Measurements from ENCODE around the gene HOXC13.

HOXC13 gene

GRCh38 chr12:53972722-53973235 lies 34.1 kb downstream of the HOXC13 start, which contains the start of gene HOXC11:
HOXC11 (plus strand) TSS chr12:53973126; CDS start chr12:53973242, 116 bp downstream.
- no peak for DNase-seq (ENCODE audit: extremely low read depth, low read depth)
- TF ChIP-seq, protein P1, sequence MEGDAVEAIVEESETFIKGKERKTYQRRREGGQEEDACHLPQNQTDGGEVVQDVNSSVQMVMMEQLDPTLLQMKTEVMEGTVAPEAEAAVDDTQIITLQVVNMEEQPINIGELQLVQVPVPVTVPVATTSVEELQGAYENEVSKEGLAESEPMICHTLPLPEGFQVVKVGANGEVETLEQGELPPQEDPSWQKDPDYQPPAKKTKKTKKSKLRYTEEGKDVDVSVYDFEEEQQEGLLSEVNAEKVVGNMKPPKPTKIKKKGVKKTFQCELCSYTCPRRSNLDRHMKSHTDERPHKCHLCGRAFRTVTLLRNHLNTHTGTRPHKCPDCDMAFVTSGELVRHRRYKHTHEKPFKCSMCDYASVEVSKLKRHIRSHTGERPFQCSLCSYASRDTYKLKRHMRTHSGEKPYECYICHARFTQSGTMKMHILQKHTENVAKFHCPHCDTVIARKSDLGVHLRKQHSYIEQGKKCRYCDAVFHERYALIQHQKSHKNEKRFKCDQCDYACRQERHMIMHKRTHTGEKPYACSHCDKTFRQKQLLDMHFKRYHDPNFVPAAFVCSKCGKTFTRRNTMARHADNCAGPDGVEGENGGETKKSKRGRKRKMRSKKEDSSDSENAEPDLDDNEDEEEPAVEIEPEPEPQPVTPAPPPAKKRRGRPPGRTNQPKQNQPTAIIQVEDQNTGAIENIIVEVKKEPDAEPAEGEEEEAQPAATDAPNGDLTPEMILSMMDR (IDR thresholded peaks at IDR 0.05; ENCODE audit: low read depth, low read length), result no peak

DNA sequence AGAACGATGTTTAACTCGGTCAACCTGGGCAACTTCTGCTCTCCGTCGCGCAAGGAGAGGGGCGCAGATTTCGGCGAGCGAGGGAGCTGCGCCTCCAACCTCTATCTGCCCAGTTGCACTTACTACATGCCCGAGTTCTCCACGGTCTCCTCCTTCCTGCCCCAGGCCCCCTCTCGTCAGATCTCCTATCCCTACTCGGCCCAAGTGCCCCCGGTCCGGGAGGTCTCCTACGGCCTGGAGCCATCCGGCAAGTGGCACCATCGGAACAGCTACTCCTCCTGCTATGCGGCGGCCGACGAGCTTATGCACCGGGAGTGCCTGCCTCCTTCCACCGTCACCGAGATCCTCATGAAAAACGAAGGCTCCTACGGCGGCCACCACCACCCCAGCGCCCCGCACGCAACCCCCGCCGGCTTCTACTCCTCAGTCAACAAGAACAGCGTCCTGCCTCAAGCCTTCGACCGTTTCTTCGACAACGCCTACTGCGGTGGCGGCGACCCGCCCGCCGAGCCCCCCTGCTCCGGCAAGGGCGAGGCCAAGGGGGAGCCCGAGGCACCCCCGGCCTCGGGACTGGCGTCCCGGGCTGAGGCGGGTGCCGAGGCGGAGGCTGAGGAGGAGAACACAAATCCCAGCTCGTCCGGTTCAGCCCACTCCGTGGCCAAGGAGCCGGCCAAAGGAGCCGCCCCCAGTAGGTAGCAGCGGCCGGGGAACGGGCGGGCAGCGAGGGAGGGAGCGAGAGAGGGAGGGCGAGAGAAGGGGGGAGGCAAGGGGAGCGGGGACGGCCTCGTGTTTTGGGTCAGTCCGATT lies 34.8 kb downstream of the HOXC13 start:
- TF ChIP-seq, protein P1 (IDR thresholded peaks at IDR 0.05; ENCODE audit: low read depth, low read length), result no peak
- no peak for DNase-seq (ENCODE audit: extremely low read depth, low read depth)

DNA sequence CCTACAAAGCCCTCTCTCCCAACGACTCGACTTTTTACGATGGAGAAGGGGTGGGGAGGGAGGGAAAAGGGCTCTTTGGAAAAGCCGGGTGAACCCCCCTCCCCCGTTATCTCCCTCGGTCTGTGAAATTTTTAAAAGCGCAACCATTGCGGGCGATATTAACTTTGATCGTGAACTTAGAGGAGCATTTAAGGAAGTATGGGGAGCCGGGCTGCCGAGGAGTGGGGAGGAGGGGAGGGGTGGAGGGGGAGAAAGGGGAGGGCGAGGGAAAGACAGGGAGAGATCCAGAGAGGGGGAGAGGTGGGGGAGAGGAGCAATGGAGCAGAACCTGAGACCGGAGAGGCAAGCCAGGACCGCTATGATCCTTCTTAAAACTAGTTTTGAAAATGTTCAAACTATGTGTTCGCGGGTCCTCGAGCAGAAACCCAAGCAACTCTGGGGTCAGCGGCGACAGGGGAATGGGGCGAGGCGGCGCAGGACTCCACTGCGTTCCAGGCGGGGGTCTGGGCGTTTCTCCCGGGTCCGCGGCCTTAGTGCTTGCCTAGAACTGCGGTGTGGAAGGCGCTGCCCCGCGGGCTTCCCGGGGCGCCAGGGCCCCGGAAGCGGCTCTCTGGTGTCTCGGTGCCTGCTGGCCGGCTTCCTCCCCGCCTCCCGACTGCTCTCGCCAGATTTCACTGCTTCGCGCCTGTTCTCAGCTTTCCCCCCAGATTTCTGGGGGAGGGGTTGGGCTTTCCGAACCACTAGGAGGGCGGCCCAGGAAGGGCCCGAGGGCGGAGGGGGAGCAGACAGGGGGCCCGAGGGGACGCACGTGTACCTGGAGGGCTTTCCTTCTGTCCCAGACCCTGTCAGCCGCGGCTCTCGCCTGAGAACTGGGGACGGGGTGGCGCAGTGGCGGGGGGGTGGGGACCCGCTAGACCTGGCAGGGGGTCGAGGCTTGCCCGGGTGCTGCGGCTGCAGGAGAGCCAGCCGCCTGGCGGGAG lies 35.7 kb downstream of the HOXC13 start, which contains the start of gene HOTAIR:
Gene HOTAIR (minus strand): TSS at position 871 of the 980 bp plus-strand sequence.
- no peak for DNase-seq (ENCODE audit: extremely low read depth, low read depth)
- TF ChIP-seq, protein P1 (IDR thresholded peaks at IDR 0.05; ENCODE audit: low read depth, low read length), result no peak

DNA sequence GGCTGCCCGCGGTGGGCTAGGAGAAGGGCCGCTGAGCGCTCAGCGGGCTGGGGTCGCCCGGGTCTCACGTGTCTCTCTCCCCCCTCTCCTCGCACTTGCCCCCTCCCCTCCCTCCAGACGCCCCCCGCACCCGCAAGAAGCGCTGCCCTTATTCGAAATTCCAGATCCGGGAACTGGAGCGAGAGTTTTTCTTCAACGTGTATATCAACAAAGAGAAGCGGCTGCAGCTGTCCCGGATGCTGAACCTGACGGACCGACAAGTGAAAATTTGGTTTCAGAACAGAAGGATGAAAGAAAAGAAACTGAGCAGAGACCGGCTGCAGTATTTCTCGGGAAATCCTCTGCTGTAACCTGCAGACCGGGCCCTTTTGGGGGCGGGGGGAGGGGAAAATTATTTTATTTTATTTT lies 36.4 kb downstream of the HOXC13 start:
- TF ChIP-seq, protein P1 (IDR thresholded peaks at IDR 0.05; ENCODE audit: low read depth, low read length), result no peak
- no peak for DNase-seq (ENCODE audit: extremely low read depth, low read depth)

GRCh38 chr12:53975479-53976152 lies 37.0 kb downstream of the HOXC13 start:
- TF ChIP-seq, protein P1 (IDR thresholded peaks at IDR 0.05; ENCODE audit: low read depth, low read length), result no peak

DNA sequence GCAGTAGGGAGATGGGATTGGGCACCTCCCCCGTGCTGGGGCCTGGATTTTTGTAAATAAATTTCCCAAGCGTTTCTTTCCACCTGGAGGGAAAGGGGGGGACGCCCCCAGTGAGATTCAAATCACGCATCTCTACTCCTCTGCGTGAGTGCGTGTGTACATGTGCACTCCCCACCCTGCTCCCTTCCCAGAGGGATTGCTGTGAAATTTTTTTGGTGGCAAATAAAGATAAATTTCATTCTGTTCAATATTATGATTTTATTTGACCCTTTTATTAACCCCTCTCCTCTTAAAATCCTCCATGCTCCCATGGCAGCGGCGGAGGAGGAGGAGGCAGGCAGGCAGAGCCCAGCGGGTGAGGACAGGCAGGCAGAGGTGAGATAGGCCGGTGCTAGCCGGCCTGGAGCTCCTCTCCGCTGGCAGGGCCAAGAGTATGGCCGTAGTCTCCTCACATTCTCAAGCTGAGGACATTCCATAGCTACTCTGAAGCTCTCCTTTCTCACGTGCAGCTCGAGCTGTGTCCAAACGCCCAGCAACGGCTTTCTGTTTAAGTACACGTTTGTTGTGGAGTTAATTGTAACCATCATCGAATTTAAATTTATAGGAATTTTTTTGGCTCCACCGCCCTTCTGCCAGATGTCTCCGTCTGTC lies 37.7 kb downstream of the HOXC13 start:
- no peak for DNase-seq (ENCODE audit: extremely low read depth, low read depth)
- TF ChIP-seq, protein P1 (IDR thresholded peaks at IDR 0.05; ENCODE audit: low read depth, low read length), result no peak

More at GRCh38 chr12:53975479-53976152, 37.0 kb downstream of the HOXC13 start:
- DNase-seq (ENCODE audit: extremely low read depth, low read depth), result no peak
